WERI-Rb-1 (cell line): Measurements from ENCODE around the gene ARRB2.

Experiments used
- DNase-seq: peaks from one replicate; pipeline ENCODE4 v3.0.0-alpha.2; 2020
- H3K27ac ChIP-seq: fragments of 250-450 bp; sonication (Bioruptor Pico); 2 replicates; pipeline ENCODE4 v1.5.1; 2020; ENCODE audit warnings: mild to moderate bottlenecking, moderate library complexity
- H3K27me3 ChIP-seq: fragments of 250-450 bp; sonication (Bioruptor Pico); 2 replicates; pipeline ENCODE4 v1.5.1; 2021; ENCODE audit warnings: mild to moderate bottlenecking, low read depth, moderate library complexity; ENCODE audit not compliant: insufficient read depth, severe bottlenecking
- H3K36me3 ChIP-seq: fragments of 250-450 bp; sonication (Bioruptor Pico); 2 replicates; pipeline ENCODE4 v1.5.1; 2020; ENCODE audit warnings: mild to moderate bottlenecking, moderate library complexity
- H3K4me3 ChIP-seq: 2 replicates; pipeline ENCODE4 v1.5.1; 2011; ENCODE audit warnings: low read depth, mild to moderate bottlenecking, control low read depth, low read length
- H3K9me3 ChIP-seq: fragments of 250-450 bp; sonication (Bioruptor Pico); 2 replicates; pipeline ENCODE4 v1.5.1; 2021; ENCODE audit warnings: mild to moderate bottlenecking, moderate library complexity; ENCODE audit not compliant: severe bottlenecking
- CTCF ChIP-seq: IDR thresholded peaks from 2 replicates; pipeline ENCODE4 v1.5.1; 2011; ENCODE audit warnings: low read depth, mild to moderate bottlenecking, control low read depth, inconsistent platforms, low read length

ARRB2 gene

DNA sequence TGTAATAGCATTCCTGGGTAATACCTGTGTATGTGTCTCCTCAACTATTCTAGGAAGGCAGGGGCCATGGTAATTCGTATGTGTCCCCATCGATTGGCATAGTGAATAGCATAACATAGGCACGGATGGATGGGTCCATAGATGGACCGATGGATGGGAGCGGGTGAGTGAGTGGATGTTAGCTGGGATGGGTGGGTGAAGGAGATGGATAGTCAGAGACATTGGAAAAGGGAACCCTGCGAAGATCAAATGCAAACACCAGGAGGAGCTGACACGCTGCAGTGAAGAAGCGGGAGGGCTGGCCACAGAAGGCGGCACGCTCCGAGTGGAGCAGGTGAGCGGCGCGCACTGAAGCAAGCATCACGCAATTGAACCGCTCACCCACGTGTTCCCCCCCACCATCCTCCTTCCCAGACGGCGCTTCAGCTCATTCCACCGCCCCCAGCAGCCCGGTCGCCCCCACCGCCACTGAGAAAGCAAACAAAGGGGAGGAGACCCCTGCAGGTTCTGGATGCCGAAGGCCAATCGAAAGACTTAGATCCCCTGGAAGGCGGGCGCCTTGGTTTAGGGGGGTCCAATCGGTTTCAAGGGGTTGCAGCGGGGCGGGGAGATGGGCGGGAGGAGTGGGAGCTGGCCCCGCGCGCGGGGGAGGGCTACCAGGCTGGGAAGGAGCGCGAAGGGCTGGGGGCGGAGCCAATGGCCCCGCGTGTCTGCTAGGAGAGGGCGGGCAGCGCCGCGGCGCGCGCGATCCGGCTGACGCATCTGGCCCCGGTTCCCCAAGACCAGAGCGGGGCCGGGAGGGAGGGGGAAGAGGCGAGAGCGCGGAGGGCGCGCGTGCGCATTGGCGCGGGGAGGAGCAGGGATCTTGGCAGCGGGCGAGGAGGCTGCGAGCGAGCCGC is at the start of gene ARRB2:
Gene ARRB2, plus strand, starts transcription at position 839 of the 899 bp plus-strand sequence. CDS start 90 bp downstream, outside the sequence.
- Histone ChIP-seq H3K27ac (peak within 1 kb of the TSS; percentile 85), H3K4me3 (peak within 1 kb of the TSS; percentile 89), H3K27me3 (no peaks in the 10 kb centered on the region), H3K9me3 (peaks cover 3% of the 10 kb centered on the region), H3K36me3 (peaks cover 13% of the 10 kb centered on the region)
- peak; percentile 81 for TF ChIP-seq CTCF
- DNase-seq: peak; percentile 99

DNA sequence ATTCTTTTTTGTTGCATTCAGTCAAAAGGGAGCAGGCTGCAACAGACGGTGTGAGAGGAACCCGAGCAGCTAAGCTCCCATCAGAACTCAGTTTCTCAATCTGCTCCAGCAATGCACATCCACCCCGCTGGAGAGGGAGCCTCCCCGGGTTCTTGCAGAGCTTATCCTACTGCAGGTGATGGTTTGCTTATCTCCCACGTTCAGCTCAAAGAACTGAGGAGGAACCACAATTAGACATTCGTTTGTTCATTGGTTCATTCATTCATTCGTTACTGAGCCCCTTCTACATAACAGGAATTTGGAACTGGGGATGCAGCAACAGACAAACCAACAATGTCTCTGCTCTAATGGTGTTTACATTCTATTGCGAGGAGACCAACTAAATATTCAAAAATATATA is 46.7 kb upstream of the ARRB2 start:
- no peaks in the 10 kb centered on the region for H3K9me3 ChIP-seq
- H3K36me3 ChIP-seq: no peaks in the 10 kb centered on the region
- no peak overlapping the region for H3K27ac ChIP-seq
- H3K27me3 ChIP-seq: no peaks in the 10 kb centered on the region
- no peak for DNase-seq
- H3K4me3 ChIP-seq: no peak overlapping the region
- TF ChIP-seq CTCF: no peak

GRCh38 chr17:4664230-4664629 is 46.2 kb upstream of the ARRB2 start:
- H3K9me3 ChIP-seq: no peaks in the 10 kb centered on the region
- no peaks in the 10 kb centered on the region for H3K36me3 ChIP-seq
- H3K4me3 ChIP-seq: no peak overlapping the region
- TF ChIP-seq CTCF: no peak
- no peak overlapping the region for H3K27ac ChIP-seq
- no peaks in the 10 kb centered on the region for H3K27me3 ChIP-seq
- no peak for DNase-seq

DNA sequence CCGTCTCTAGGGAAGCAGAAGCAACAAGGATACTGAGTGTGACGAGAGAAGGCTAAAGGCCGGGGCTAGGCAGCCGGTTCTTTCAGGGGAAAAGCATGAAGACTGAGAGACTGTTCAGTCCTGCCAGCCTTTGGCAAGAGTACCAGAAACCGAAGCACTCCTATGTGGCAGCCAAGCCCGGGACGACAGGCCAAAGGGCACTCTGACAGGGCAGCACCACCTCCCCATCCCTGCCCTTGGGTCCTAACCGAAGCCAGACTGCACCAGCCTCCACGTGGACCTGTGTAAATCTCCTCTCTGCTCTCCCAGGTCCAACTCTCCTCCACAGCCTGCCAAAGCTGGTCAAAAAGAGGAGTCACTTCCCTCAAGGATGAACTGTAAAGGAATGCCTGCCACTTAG is 45.4 kb upstream of the ARRB2 start:
- TF ChIP-seq CTCF: no peak
- no peaks in the 10 kb centered on the region for H3K9me3 ChIP-seq
- H3K36me3 ChIP-seq: peaks cover under 1% of the 10 kb centered on the region

DNA sequence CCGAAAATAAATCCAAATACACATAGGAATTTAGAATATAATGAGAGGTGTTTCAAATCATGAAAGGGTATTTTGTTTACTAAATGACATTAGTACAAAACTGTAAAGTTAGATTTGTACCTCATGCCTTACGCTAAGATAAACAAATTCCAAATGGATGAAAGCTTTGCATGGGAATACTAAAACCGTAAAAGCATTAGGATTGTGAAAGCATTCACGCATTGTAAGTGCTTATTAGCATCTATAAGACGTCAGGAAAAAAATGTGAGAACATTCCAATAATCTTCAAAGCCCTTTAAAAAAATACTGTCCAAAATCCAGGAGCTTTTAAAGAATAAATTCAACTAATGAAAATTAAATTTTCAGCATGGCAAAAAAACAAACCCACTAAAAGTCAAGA is 44.1 kb upstream of the ARRB2 start:
- H3K4me3 ChIP-seq: no peak overlapping the region
- no peak for TF ChIP-seq CTCF
- DNase-seq: no peak

More for the DNA sequence above, 45.4 kb upstream of the ARRB2 start:
- Histone ChIP-seq H3K27ac (no peak overlapping the region), H3K4me3 (no peak overlapping the region), H3K27me3 (no peaks in the 10 kb centered on the region)
- DNase-seq: no peak

More for the DNA sequence above, 44.1 kb upstream of the ARRB2 start:
- H3K27me3 ChIP-seq: no peaks in the 10 kb centered on the region
- H3K27ac ChIP-seq: no peak overlapping the region
- peaks cover 12% of the 10 kb centered on the region for H3K36me3 ChIP-seq
- no peaks in the 10 kb centered on the region for H3K9me3 ChIP-seq
